ENCODE data around the gene C19orf73. TPM values are rescaled to one million over a fixed set of nuclear protein-coding genes. Genes with fewer than 3 reads are reported as not detected.
A peak's percentile ranks its signal among the peaks of the same experiment; 100 is the strongest.

The C19orf73 gene
- total and polyA plus RNA-seq, 9 of the 15 experiments (the other 6 are each of a cell fraction or from before 2014, with no cell fraction given): 0.08 to 7.4 (median 1.4) TPM

GRCh38 chr19:49161987-49162386 is 43.0 kb upstream of the C19orf73 start (continued):
- TF ChIP-seq ETV1 (tag; conservative IDR thresholded peaks at IDR 0.05; ENCODE audit: low read depth) (0 out of 2 replicates have a peak, but pooled peaks have one; percentile 13), CEBPB (tag; IDR thresholded peaks at IDR 0.05) (no peak), STAT6 (CRISPR knock-in tag; IDR thresholded peaks at IDR 0.05) (no peak), SMARCA4 (IDR thresholded peaks at IDR 0.05) (peak; percentile 40; the same call in 1 of the 2 replicates), ESRRA (IDR thresholded peaks at IDR 0.05; ENCODE audit: borderline replicate concordance, low read depth) (no peak), PPARD (CRISPR knock-in tag; IDR thresholded peaks at IDR 0.05) (no peak), FOSL1 (tag; conservative IDR thresholded peaks at IDR 0.05) (peak; percentile 52), SMARCE1 (IDR thresholded peaks at IDR 0.05) (peak; percentile 42; the same call in 1 of the 2 replicates), ZKSCAN8 (CRISPR knock-in tag; IDR thresholded peaks at IDR 0.05) (no peak), POLR2A (conservative IDR thresholded peaks at IDR 0.05) (0 out of 2 replicates have a peak, but pooled peaks have one; percentile 21), MGA (IDR thresholded peaks at IDR 0.05) (no peak)

Data from K562 (cell line).